Stromal cell of bone marrow (primary cell): ENCODE data around the gene CHD1.

ENCODE experiments used
- DNase-seq: peaks from one replicate; pipeline ENCODE4 v3.0.0-alpha.2; 2012; ENCODE audit warnings: low read depth

CHD1 gene

DNA sequence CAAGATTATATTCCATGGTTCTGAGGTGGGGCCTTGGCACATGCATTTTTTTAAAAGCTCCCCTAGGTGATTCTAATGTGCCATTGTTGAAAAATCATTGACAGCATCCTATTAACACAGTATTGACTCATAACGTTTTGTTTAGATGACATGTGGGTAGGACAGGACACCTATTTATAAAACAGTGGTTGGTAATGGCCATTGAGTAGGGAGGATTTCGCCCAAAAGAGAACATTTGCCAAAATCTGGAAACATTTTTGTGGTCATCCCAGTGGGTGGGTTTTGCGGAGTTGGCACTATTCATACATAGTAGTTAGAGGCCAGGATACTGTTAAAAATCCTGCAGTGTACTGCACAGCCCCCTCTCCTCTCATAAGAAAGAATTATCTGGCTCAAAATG lies 6.4 kb upstream of the CHD1 start:
- DNase-seq = no peak

DNA sequence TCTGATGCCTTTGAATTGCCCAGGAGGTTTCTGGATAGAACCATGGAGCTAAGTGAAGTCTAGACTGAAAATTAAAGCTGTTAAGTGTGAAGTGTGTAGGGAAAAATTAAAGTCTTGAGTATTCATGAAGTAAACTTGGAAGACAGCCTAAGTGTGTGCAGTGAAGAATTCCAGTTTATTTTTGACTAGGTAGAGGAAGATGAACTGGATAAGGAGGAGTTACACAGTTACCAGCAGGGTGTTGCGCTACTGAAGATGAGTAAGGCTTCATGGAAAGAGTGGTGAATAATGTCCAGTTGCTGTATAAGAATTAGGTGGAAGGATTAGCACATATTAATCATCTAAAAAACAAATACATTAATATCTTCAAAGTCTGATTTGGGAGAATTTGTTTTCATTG lies 5.7 kb upstream of the CHD1 start:
- DNase-seq = no peak

DNA sequence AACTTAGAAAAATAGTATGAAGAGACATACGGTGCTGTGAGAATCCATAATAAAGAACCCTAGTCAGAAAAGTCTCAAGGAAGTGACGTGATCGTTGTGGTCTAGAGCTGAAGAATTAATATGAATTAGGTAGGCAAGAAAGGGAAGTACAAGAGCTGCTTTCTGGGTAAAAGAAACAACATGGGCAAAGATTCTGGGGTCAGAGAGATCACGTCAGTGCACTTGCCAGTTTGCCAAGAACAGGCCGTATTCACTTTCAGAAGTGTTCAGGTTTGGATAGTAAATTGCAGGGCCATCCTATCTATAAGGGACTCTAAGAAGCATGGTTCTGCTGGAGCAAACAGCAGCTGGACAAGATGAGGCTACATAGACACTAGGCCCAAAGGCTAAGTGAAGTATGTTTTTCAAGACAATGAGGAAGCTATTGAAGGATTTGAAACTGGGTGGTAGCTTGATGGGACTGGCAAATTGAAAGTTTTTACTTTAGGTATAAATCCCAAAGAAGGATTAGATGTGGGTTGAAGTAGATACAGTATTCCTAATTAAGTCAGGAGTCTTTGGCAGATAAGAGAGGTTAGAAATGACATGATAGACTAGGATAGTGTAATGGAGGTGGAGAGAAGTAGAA lies 4.8 kb upstream of the CHD1 start:
- no peak for DNase-seq

DNA sequence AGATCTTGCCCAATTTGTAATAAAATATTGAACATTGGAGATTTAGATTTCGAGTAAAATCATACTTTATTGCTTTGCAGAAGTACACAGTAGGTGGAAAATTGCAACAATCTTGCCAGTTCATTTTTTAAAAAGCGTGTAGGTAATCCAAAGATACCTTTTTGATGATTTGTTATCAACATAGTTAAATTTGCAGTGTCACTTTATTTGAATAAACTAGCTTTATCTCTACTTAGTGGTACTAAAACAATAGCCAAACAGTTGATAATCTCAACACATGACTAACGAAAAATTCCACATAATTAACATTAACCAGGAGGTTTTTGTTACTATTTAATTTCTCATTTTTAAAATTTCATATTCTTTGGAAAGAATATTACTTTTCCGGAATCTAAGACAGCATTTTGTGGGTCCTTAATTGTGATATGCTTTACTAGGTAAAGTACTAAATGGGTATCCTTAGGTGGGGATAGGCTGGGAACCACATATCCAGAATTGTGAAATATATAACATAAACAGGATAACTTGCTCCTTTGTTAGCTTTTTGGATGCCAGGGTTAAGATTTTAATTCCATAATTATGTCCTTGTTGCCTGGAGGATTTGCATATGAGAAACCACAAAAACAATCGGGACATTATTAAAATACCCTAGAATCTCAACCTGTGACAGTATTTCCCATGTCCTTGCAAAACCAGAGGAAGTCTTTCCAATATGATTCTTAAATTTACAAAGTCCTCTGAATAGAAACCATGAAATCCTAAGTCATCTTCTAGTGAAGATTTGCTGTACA lies 2.4 kb upstream of the CHD1 start:
- no peak for DNase-seq

DNA sequence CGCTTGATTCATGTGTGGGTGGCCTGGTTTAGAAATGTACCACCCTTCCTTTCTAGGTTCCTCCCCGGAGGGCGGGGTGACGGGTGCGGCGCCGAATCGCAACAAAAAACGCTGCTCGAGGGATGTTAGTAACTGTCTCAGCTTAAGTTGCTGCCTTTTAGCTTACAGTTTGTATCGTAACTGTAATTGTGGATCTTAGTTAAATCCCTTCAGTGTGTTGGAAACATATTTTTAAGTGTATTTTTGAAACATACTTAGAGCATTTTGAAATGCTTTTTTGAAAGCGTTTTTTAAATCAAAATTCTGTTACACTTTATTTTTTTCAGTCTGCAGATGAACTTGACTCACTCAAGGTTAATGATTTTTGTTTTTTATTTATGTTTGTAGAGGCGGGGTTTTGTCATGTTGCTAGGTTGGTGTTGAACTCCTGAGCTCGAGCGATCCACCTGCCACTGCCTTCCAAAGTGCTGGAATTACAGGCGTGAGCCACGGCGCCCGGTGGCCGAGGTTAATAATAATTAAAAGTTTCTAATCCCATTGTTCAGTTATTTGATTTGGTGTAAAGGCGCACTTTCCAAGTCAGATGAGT lies 997 bp upstream of the CHD1 start:
- no peak for DNase-seq

DNA sequence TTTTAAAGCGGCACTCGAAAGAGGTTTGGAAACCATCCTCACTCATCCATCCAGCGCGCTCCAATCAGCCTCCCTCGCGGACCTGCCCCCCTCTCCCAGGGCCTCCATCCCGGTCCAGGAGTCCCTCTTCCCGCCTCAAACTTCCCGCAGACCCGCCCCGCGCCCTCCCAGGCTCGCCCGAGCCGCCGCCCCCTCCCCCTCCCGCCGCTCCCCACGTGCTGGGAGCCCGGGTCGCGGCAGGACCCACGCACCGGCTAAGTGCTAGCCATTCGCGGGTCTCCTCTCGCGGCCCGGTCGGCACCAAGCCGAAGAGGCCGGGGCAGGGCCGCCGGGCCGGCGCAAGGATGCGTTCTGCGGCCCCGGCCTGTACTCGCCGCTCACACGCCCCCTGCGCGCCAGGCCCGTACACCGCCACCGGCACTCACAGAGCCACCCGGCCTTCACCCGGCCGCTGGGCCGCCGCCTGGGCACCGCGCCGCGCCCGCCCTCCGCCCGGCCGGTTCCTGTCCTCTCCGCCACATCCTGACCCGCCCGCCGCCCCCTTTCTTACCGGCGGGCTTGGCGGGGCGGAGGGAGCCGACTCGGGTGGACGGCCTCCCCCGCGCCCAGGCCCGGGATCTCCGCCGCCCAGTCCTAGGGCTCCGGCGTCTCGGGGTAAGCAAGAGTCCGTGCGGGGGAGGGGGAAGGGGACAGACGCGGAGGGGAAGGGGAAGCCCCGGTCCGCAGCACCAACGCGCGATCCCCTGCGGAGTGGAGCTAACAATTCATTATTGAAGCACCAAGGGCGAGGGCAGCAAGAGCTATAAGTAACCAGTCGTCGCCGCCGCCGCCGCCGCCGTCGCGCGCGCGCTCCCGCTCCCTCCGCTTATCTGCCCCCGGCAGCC lies 576 bp downstream of the CHD1 start:
- DNase-seq = peak; percentile 44

DNA sequence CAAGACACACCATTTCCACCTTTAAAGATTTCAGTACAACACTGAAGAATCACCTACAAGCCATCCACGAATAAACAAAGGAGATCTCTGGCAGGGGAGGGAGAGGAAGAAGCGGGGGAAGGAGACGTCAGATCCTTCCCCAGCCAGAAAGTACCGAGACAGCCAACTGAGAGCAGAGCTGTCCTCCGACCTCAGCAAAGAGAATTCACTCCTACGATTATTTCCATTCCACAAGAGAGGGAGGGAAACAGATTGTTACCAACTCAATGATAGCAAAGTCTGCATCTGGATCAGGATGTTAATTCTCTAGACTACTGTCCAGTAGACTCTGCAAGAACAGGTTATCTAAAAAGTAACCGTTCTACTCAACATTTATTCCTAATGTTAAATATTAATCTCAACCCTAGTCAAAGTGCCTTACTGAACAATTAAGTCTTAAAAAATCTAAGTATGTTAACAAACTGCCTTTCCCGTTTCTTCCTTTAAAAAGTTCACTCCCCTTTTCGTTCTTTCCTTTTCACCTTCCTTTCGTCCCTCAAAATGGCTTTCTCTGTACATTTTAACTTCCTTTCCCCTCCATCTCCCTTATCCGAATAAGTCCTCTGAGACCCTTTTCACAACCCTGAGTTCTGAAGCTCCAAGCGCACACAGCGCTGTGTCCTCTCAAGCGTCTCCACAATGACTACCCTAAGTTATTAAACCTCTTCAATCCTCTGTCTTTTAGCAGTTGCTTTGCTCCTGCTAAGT lies 1.4 kb downstream of the CHD1 start:
- DNase-seq = no peak

DNA sequence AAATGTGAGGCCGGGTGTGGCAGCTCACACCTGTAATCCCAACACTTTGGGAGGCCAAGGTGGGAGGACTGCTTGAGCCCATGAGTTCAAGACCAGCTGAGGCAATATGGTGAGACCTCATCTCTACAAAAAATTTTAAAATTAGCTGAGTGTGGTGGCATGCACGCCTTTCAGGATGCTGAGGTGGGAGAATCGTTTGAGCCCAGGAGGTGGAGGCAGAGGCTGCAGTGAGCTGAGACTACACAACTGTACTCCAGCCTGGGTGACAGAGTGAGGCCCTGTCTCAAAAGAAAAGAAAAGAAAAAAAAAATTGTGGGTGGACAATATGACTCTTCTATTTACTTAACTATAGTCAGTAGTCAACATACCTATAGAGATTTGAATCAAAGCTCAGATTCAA lies 4.8 kb downstream of the CHD1 start:
- DNase-seq = no peak

DNA sequence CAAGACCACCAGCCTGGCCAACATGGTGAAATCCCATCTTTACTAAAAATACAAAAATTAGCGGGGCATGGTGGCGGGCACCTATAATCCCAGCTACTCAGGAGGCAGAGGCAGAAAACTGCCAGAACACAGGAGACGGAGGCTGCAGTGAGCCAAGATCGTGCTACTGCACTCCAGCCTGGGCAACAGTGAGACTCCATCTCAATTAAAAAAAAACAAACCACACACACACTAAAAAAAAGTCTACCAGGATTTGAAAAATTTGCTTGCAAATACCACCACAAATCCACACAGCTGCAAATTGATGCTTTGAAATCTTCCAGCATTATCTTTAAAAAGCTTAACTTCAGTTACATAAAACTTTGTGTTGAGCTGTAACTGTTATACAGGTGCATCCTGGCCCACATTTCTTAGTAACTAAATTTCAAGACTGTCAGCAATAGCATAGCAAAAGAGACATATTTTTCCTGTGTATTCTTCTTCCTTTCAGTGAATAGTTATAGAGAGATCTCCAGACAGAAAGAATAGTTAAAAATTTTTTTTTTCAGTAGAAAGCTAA lies 6.8 kb downstream of the CHD1 start:
- no peak for DNase-seq

DNA sequence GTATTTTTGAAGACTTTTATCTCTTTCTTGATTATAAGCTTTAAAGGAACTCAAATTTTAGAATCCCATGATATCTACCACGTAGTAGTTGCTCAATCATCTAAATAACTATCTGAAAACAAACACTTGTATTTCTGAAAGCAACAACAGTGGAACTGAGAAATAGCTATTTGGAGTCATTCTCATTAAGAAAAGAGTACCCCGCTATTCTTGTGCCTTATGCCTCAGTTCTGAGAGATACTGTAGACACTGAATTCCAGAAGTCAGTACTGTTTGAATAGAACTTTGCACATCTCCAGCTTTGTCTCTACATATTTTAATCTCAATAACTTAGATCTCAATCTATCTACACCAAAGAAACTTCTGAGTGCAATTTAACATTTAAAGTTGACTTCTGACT lies 11.4 kb downstream of the CHD1 start:
- no peak for DNase-seq

DNA sequence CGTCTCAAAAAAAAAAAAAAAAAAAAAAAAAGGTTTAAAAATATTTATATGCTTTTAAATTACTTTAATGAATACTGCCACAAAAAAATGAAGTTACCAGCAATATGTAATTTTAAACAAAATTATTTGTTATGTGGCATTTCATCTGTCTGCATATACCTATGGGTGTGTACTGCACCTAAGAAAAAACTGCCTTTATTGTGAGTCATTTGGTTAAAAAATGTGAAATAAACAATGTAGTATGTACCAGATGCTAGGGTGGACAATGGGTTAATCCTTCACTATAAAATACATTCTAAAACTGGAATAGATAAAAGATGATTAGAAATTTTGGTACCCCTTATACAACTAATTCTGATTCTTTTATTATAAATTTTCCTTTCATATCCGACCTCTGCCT lies 12.3 kb downstream of the CHD1 start:
- DNase-seq = no peak

DNA sequence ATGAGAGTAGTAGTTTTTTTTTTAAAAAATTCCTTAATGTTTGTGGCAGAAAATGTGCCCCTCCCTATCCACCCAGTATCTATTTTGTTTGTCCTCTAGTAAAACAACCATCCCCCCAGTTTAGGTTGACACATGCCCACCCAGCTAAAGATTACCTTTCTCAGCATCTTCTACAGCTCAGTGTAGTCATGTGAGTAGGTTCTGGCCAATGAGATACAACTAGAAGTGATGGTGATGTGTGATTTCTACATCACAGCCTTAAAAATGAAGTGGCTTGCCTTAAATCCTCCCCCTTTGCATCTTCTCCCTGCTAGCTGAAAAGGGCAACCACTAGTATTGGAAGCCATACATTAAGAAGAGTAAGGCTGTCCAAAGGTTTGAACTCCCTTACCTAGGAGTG lies 14.9 kb downstream of the CHD1 start:
- no peak for DNase-seq

DNA sequence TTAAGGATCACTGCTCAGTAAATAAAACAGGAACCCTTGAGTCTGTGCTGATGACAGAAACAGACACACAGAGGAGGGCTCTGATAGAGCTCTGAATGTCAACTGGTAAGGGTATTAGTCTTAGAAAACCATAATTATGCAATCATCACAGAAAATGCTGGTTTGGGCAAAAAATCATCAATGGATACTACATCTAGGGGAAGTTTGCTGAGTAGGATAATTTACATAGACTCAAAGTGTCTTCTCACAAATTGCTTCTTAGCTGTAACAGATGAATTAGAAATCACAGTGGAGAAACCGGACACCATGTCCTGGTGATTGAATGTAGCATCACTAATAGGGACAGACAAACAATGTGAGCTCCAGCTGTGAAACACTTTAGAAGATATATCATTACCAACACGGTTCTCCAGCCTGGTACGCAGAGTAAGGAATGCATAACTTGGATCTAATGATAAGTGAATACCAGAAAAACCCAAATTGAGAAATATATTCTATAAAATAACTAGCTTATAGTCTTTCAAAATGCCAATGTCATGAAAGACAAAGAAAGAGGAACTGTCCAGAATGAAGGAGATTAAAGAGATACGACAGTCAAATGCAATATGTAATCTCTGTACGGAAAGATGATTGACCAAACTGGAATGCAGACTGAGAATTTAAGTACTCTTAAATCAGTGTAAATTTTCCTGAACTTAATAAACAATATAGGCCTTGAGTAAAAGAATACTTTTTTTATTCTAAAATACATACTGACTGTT lies 17.3 kb downstream of the CHD1 start:
- no peak for DNase-seq

DNA sequence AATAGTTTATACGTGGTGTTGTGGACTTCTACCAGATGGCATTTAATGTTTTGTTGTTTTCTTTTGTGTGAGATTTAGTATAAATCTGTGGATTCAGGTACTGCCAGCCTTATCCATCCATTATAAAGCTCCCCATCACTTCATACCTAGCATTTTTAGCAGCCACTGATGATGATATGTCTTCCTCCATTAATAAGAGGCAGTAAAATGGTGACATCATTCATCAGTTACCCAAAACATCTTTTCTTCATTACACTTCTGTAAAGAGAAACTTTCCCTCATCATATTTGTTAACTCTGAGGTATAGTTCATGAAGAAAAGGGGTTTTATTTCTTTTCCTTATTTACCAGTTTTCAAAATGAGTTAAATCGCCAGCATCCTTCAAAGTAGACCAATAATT lies 19.4 kb downstream of the CHD1 start:
- DNase-seq = no peak

DNA sequence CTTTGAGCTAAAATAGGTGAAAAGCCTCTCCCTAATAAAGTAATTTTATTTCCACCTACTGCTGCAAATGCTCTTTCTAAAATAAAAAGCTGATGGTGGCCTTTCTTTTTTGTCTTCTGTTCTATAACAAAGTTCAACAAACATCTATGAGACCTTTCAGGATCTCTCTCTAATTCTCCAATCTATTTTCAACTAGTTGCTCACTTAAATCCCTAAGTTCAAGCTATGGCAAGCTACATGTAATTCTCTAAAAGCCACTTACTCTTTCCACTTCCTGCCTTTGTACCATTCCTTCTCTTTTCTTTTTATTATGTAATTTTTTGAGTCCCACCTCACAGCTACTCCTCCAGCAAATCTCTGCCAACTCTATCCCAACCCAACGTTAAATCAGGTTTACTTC lies 20.9 kb downstream of the CHD1 start:
- no peak for DNase-seq

DNA sequence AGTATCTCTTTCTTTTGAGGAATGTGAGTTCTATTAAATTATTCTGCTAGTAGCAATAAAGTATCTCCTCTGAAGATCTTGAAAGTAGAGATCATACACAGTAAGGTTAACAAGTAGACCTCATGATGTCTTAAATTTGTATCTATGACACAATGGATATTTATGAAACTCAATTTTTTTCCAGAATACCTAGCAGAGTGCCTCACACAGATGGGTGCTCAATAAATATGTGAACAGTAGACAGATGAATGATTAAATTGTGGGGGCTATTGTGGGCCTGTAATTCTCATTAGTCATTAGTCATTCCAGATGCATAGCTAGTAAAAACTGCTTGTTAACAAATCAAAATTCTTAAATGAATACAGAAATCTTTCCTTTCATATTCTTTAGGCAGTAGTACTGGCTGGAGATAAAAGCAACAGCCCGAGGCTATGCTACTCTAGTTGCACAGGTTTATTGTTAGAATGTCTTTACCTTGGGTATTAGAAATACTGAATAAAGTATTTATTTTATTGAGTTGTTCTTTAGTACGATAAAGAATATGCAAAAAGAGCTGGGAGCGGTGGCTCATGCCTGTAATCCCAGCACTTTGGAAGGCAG lies 22.0 kb downstream of the CHD1 start:
- no peak for DNase-seq

DNA sequence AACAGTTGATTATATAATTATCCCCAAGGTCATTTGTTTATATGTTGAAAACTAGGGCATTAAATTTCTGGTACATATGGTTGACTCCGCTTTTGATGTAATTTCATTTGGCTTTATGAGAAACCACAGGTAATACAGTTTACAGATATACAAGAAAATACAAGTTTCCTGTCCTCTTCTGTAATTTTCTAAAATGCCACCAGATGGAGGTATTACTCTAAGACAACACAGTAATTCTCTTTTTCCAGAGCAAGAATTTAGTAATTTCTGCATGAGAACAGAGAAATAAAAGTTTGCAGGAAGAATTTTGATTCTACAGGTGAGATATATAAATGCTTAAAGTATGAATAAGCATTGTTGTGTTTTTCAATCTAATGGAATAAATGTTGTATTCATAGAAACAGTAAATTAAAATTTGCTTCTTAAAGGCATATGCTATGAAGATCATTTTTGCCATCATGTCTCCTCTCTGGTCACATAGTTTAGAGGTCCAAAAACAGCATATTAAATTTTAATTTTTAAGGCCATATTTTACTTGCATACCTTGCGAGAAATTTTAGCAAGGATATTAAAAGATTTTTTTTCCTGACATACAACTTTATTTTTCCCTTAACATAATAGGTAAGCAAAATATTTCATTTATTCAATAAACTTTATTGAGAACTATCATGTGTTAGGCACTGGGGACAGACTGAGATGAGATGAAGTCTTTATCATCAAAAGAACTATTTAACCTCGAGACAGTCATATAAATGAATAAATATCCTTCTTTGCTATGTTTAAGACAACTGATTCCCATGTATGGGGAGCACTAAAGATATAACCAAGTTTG lies 22.7 kb downstream of the CHD1 start:
- DNase-seq = peak; percentile 13

DNA sequence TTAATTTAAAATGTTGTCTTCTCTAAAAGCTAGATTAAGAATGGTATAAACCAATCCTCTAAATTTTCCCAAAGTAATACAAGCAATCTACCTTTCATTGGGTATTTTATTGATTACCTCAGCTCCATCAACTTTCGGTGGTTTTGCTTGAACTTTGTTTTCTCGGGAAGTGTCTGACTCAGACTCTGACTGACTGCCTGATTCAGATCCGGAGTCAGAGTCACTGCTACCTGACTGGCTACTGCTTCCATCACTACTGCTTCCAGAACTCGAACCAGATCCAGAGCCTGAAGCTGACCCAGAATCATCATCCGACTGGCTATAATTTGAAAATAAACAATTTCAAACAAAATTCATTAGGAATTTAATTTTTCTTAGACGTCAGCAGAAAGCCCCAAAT lies 24.0 kb downstream of the CHD1 start:
- DNase-seq = no peak

DNA sequence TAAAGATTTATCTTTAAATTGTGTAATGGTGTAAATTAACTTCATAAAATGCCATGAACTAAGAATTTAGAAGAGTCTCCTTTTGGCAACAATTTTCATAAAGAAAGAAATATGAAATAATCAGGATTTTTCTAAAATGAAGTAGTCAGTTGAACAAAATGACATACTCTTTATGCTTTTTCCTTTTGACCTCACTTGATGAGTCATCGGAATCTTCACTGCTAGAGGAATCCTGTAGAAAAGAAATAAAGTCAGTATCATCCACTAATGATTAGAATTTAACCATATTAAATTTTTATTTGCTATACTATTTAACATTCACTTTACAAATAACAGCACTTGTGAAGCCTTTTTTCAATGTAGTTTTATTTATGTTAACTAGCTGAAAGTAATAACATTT lies 26.1 kb downstream of the CHD1 start:
- peak; percentile 27 for DNase-seq

DNA sequence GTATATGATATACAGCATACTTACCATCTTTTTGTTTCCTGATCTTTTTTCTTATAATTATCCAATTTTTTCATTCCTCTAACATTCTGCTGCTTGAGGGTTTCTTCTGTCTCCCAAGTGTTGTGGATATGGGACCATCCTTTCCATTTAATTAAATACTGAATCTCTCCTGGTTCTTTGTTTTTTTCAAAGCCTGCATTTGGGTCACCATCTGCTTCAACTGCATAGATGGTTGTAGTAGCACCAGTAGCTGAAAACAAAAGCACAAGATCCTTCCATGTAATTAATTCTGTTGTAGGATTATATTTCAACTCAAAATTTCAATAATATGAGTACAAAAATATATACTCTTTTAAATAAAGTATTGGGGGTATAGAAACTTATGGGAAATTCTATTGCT lies 29.4 kb downstream of the CHD1 start:
- no peak for DNase-seq
